H1 (cell line): ENCODE measurements around the gene XKR7. TPM values are rescaled to one million over a fixed set of nuclear protein-coding genes. Genes with fewer than 3 reads are reported as not detected.
"Not testable (repeated sequence)": the region's sequence is repeated elsewhere in the genome, so short reads cannot be mapped to it uniquely, and the experiment has no call there.

Source experiments
- CTCF ChIA-PET: fragments of 300-600 bp; sonication (Branson Sonifier 250); formaldehyde crosslinking; loops from one replicate; lab custom pipeline; 2021; ENCODE audit not compliant: partially characterized antibody; lab: Charles Lee
- POLR2A ChIA-PET: fragments of 300-600 bp; sonication (Branson Sonifier 250); formaldehyde crosslinking; loops from one replicate; lab custom pipeline; 2021; ENCODE audit warnings: inconsistent platforms; ENCODE audit not compliant: partially characterized antibody; lab: Charles Lee
- DNase-seq, 2 experiments: peaks; one replicate each; pipeline versions ENCODE4 v3.0.0 to v3.0.0-alpha.2; 2010 to 2022; ENCODE audit warnings: low spot score in 2 of 2, low read depth in 1 of 2, mixed read lengths in 1 of 2
- FAIRE-seq: peaks from 2 replicates; lab custom pipeline; 2011; peaks lifted over from hg19 to GRCh38; lab: Jason Lieb, UNC
- H2AFZ ChIP-seq: 2 replicates; pipeline ENCODE4 v1.8.1; 2012; ENCODE audit warnings: low read length, inconsistent platforms
- H2AK5ac ChIP-seq: 2 replicates; pipeline ENCODE4 v1.6.1; 2013; ENCODE audit warnings: low read depth, low read length
- H2BK120ac ChIP-seq: replicated peaks from 2 replicates; pipeline ENCODE3; 2013; ENCODE audit warnings: low read depth, low read length, inconsistent platforms
- H2BK12ac ChIP-seq: 2 replicates; pipeline ENCODE4 v1.6.1; 2013; ENCODE audit warnings: low read depth, low read length
- H2BK15ac ChIP-seq: 2 replicates; pipeline ENCODE4 v1.6.1; 2013; ENCODE audit warnings: low read length
- H2BK20ac ChIP-seq: 2 replicates; pipeline ENCODE4 v1.6.1; 2013; ENCODE audit warnings: low read length
- H2BK5ac ChIP-seq: 2 replicates; pipeline ENCODE4 v1.6.1; 2013; ENCODE audit warnings: low read depth, low read length
- H3K14ac ChIP-seq: 2 replicates; pipeline ENCODE4 v1.6.1; 2013; ENCODE audit warnings: inconsistent platforms; ENCODE audit not compliant: insufficient read length
- H3K18ac ChIP-seq: 2 replicates; pipeline ENCODE4 v1.6.1; 2013; ENCODE audit warnings: low read length; ENCODE audit errors: extremely low read depth
- H3K23ac ChIP-seq: 2 replicates; pipeline ENCODE4 v1.6.1; 2013; ENCODE audit warnings: inconsistent platforms; ENCODE audit not compliant: insufficient read length
- H3K23me2 ChIP-seq: 2 replicates; pipeline ENCODE4 v1.6.1; 2013; ENCODE audit warnings: low read depth, low read length
- H3K27ac ChIP-seq: 2 replicates; pipeline ENCODE4 v1.6.1; 2011; ENCODE audit warnings: low read depth, low read length, inconsistent platforms
- H3K27me3 ChIP-seq, 4 experiments: replicated peaks in 1 of 4; 1 replicate in 1 of 4; 2 replicates in 3 of 4; pipeline versions ENCODE4 v1.6.1 to v1.8.1; 2011 to 2013; ENCODE audit warnings: low read length in 3 of 4, mild to moderate bottlenecking in 3 of 4, inconsistent platforms in 2 of 4, mixed read lengths in 2 of 4, moderate library complexity in 1 of 4; ENCODE audit not compliant: control insufficient read depth in 3 of 4, insufficient read depth in 3 of 4; ENCODE audit errors: extremely low read depth in 1 of 4
- H3K36me3 ChIP-seq, 4 experiments: 2 replicates each; pipeline versions ENCODE4 v1.6.1 to v1.8.1; 2011 to 2013; ENCODE audit warnings: mild to moderate bottlenecking in 4 of 4, low read length in 3 of 4, moderate library complexity in 2 of 4, control low read depth in 1 of 4, inconsistent platforms in 1 of 4; ENCODE audit not compliant: insufficient read depth in 4 of 4, control insufficient read depth in 2 of 4
- H3K4ac ChIP-seq: replicated peaks from 2 replicates; pipeline ENCODE3; 2013; ENCODE audit warnings: low read length, low read depth, mixed read lengths, inconsistent platforms; ENCODE audit not compliant: insufficient read length
- H3K4me1 ChIP-seq, 4 experiments: replicated peaks in 1 of 4; 1 replicate in 1 of 4; 2 replicates in 3 of 4; pipeline versions ENCODE4 v1.6.1 to v1.8.1; 2011 to 2013; ENCODE audit warnings: low read length in 3 of 4, inconsistent platforms in 2 of 4, mixed read lengths in 1 of 4; ENCODE audit not compliant: insufficient read depth in 4 of 4, control insufficient read depth in 3 of 4
- H3K4me2 ChIP-seq, 2 experiments: 2 replicates each; pipeline versions ENCODE4 v1.6.1 to v1.8.1; 2011 to 2013; ENCODE audit warnings: low read depth in 2 of 2, low read length in 2 of 2, control low read depth in 1 of 2, inconsistent platforms in 1 of 2, mild to moderate bottlenecking in 1 of 2; ENCODE audit not compliant: insufficient read depth in 1 of 2
- H3K4me3 ChIP-seq, 4 experiments: fragments of 200-600, 300-600 bp in 1 of 4; sonication (generic), shearing (Covaris generic), sonication (Bioruptor Twin) in 1 of 4; 2 replicates each; pipeline versions ENCODE4 v1.5.1 to v1.8.1; 2011 to 2016; ENCODE audit warnings: low read length in 4 of 4, low read depth in 3 of 4, control low read depth in 2 of 4, inconsistent platforms in 2 of 4, mild to moderate bottlenecking in 2 of 4, mixed read lengths in 1 of 4, moderate library complexity in 1 of 4; ENCODE audit not compliant: insufficient read depth in 2 of 4; ENCODE audit errors: extremely low read depth in 1 of 4
- H3K56ac ChIP-seq: replicated peaks from 2 replicates; pipeline ENCODE3; 2013; ENCODE audit warnings: low read depth, mild to moderate bottlenecking, mixed read lengths, low read length, inconsistent platforms; ENCODE audit not compliant: insufficient read length
- H3K79me1 ChIP-seq: 2 replicates; pipeline ENCODE4 v1.6.1; 2013; ENCODE audit warnings: low read depth, low read length, control low read depth
- H3K79me2 ChIP-seq, 2 experiments: 2 replicates each; pipeline versions ENCODE4 v1.6.1 to v1.8.1; 2012 to 2013; ENCODE audit warnings: low read length in 2 of 2, mild to moderate bottlenecking in 2 of 2, inconsistent platforms in 1 of 2; ENCODE audit not compliant: insufficient read depth in 2 of 2, control insufficient read depth in 1 of 2
- H3K9ac ChIP-seq, 4 experiments: replicated peaks in 1 of 4; 1 replicate in 1 of 4; 2 replicates in 3 of 4; pipeline versions ENCODE4 v1.6.1 to v1.8.1; 2011 to 2013; ENCODE audit warnings: low read depth in 3 of 4, low read length in 3 of 4, control low read depth in 2 of 4, mild to moderate bottlenecking in 2 of 4, moderate library complexity in 2 of 4, inconsistent platforms in 1 of 4; ENCODE audit errors: extremely low read depth in 1 of 4
- H3K9me3 ChIP-seq, 2 experiments: 2 replicates each; pipeline versions ENCODE4 v1.6.1 to v1.8.1; 2012 to 2013; ENCODE audit warnings: mild to moderate bottlenecking in 2 of 2, moderate library complexity in 2 of 2, control low read depth in 1 of 2, inconsistent platforms in 1 of 2, low read depth in 1 of 2, low read length in 1 of 2, mixed read lengths in 1 of 2; ENCODE audit not compliant: insufficient read depth in 2 of 2
- H4K20me1 ChIP-seq, 2 experiments: replicated peaks in 1 of 2; 2 replicates each; pipeline versions ENCODE3 to v1.8.1; 2011 to 2013; ENCODE audit warnings: inconsistent platforms in 2 of 2, low read length in 2 of 2, mild to moderate bottlenecking in 1 of 2; ENCODE audit not compliant: insufficient read depth in 2 of 2, control insufficient read depth in 1 of 2
- H4K5ac ChIP-seq: 2 replicates; pipeline ENCODE4 v1.6.1; 2013; ENCODE audit warnings: low read length, low read depth, mixed read lengths, inconsistent platforms; ENCODE audit not compliant: insufficient read length
- H4K8ac ChIP-seq: 2 replicates; pipeline ENCODE4 v1.8.0; 2013; ENCODE audit warnings: mild to moderate bottlenecking, moderate library complexity, low read length, inconsistent platforms; ENCODE audit not compliant: insufficient read depth; ENCODE audit errors: extremely low read depth
- H4K91ac ChIP-seq: replicated peaks from 2 replicates; pipeline ENCODE3; 2013; ENCODE audit warnings: low read length, mixed read lengths, inconsistent platforms; ENCODE audit not compliant: insufficient read length
- WGBS, 2 experiments: shearing (Covaris generic) in 1 of 2; methylation state at CpG; one replicate each; pipeline versions ENCODE4 v1.1.6 to v1.1.7; 2013 to 2015; ENCODE audit warnings: low lambda C conversion rate in 2 of 2, mixed read lengths in 2 of 2, inconsistent platforms in 1 of 2, low coverage in 1 of 2, missing lambda C conversion rate in 1 of 2; ENCODE audit not compliant: insufficient replicate concordance in 2 of 2, insufficient coverage in 1 of 2, insufficient read length in 1 of 2; ENCODE audit errors: extremely low coverage in 1 of 2, missing lambda C conversion rate in 1 of 2; 5-methylcytosine and 5-hydroxymethylcytosine counted together
- polyA plus RNA-seq, 7 experiments: library from polyadenylated mRNA; depleted of rRNA in 3 of 7; stranded (reverse) in 5 of 7; unstranded in 2 of 7; fragments of >200 nt in 5 of 7; fragments of 200-250 nt in 2 of 7; gene quantifications; 1 replicate in 5 of 7; 2 replicates in 1 of 7; 4 replicates in 1 of 7; pipeline versions ENCODE4 v1.2.1 to v1.2.3, GENCODE V29; 2011 to 2013; ENCODE audit warnings: missing spikeins in 2 of 7, mixed read lengths in 2 of 7
- total RNA-seq: library from RNA; stranded (reverse); fragmentation: NEBNext Ultra II Directional; extraction: Animal tissue kit (Norgen Biotek cat#: 25700); gene quantifications from 2 replicates; pipeline ENCODE4 v1.2.1, GENCODE V29; 2021

The XKR7 gene
- total and polyA plus RNA-seq, 2 of the 8 experiments (the other 6 are each of a cell fraction or from before 2014, with no cell fraction given): 1.8 to 2.4 TPM

DNA sequence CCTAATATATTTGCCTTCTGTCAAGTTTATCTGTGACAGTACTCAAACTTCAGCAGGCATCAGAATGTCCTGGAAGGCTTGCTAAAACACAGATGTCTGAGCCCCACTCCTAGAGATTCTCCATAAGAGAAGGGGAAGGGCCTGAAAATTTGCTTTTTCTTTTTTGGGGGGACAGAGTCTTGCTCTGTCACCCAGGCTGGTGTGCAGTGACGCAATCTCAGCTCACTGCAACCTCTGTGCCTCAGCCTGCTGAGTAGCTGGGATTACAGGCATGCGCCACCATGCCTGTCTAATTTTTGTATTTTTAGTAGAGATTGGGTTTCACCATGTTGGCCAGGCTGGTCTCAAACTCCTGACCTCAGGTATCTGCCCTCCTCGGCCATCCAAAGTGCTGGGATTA lies 65.8 kb downstream of the XKR7 start:
- CTCF ChIA-PET: interaction anchor here (1.6 to 10.4 kb wide), 7 partner anchors 8 to 210 kb away, joined by 5 to 176 read pairs (median 51); no protein-coding TSS in a partner anchor
- not testable (repeated sequence) for FAIRE-seq

More for the DNA sequence above, 65.8 kb downstream of the XKR7 start:
- not testable (repeated sequence) for H3K27me3 ChIP-seq, H3K14ac ChIP-seq, H3K79me2 ChIP-seq, H3K23me2 ChIP-seq, H4K91ac ChIP-seq, H3K4me1 ChIP-seq, H3K23ac ChIP-seq, H3K18ac ChIP-seq, H2AFZ ChIP-seq, H3K4me2 ChIP-seq, H4K8ac ChIP-seq, H2BK15ac ChIP-seq, H3K79me1 ChIP-seq, H2AK5ac ChIP-seq, H3K27ac ChIP-seq, H2BK20ac ChIP-seq, H4K5ac ChIP-seq, H3K9ac ChIP-seq, H3K4me3 ChIP-seq, H2BK12ac ChIP-seq, H2BK120ac ChIP-seq, H4K20me1 ChIP-seq, DNase-seq, H3K36me3 ChIP-seq, H3K56ac ChIP-seq, H2BK5ac ChIP-seq, H3K9me3 ChIP-seq, H3K4ac ChIP-seq
- WGBS, 2 experiments: 86% methylated on average over 3 of the region's 3 CpGs; no CpG with 5 or more reads in 1 of the 2 experiments
- POLR2A ChIA-PET: interaction anchor here (1.1 to 1.4 kb wide), 2 partner anchors 9 to 15 kb away, joined by 3 to 4 read pairs; no protein-coding TSS in a partner anchor
